ENCODE data around the gene TMPRSS2. TPM values are rescaled to one million over a fixed set of nuclear protein-coding genes. Genes with fewer than 3 reads are reported as not detected.

Gene TMPRSS2
- total RNA-seq, 3 donors from 2014 or later (not counting 1 experiment from before 2014, with no cell fraction given), result not detected

DNA sequence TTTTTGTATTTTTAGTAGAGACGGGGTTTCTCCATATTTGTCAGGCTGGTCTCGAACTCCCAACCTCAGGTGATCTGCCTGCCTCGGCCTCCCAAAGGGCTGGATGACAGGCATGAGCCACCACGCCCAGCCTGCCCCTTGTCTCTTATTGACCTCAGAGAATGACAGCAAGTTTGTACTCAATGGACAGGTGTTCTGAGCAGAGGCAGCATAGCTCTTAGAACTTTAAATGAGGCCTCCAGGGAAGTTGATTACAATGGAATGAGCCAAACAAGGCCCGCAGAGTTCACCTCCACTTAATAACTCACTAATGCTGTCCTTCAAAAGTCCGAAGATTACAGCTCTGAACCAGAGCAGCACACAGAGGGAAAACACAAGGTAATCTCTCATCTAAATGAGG lies 10.9 kb downstream of the TMPRSS2 start:
- Histone ChIP-seq H3K27me3 (ENCODE audit: control insufficient read depth, insufficient read depth, low read length) (no peaks in the 10 kb centered on the region), H3K36me3 (ENCODE audit: control insufficient read depth, insufficient read depth, low read length) (no peaks in the 10 kb centered on the region), H3K4me1 (ENCODE audit: control insufficient read depth, insufficient read depth, low read length) (no peaks in the 10 kb centered on the region), H3K9me3 (ENCODE audit: control insufficient read depth, insufficient read depth, low read length) (no peaks in the 10 kb centered on the region), H3K4me3 (ENCODE audit: low read length) (no peak overlapping the region), H3K27ac (ENCODE audit: low read length) (no peak overlapping the region)
- intact Hi-C loops (cut with micrococcal nuclease), result no loop called here
- H3K9me3 Mint-ChIP-seq, result no peaks in the 10 kb centered on the region
- H3K27me3 Mint-ChIP-seq (ENCODE audit: low read depth in 2 of 2), result peaks cover 17 to 18% of the 10 kb centered on the region in 2 donors
- H3K36me3 Mint-ChIP-seq, result no peaks in the 10 kb centered on the region
- H3K27ac Mint-ChIP-seq, result no peak overlapping the region
- DNase-seq, result no peak
- TF ChIP-seq, protein P1, sequence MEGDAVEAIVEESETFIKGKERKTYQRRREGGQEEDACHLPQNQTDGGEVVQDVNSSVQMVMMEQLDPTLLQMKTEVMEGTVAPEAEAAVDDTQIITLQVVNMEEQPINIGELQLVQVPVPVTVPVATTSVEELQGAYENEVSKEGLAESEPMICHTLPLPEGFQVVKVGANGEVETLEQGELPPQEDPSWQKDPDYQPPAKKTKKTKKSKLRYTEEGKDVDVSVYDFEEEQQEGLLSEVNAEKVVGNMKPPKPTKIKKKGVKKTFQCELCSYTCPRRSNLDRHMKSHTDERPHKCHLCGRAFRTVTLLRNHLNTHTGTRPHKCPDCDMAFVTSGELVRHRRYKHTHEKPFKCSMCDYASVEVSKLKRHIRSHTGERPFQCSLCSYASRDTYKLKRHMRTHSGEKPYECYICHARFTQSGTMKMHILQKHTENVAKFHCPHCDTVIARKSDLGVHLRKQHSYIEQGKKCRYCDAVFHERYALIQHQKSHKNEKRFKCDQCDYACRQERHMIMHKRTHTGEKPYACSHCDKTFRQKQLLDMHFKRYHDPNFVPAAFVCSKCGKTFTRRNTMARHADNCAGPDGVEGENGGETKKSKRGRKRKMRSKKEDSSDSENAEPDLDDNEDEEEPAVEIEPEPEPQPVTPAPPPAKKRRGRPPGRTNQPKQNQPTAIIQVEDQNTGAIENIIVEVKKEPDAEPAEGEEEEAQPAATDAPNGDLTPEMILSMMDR (IDR thresholded peaks at IDR 0.05), result no peak
- H3K4me1 Mint-ChIP-seq, result no peaks in the 10 kb centered on the region
- H3K4me3 Mint-ChIP-seq, result no peak overlapping the region
- WGBS (ENCODE audit: insufficient coverage), result 87% methylated on average over 6 of the region's 6 CpGs
- no peak for ATAC-seq

DNA sequence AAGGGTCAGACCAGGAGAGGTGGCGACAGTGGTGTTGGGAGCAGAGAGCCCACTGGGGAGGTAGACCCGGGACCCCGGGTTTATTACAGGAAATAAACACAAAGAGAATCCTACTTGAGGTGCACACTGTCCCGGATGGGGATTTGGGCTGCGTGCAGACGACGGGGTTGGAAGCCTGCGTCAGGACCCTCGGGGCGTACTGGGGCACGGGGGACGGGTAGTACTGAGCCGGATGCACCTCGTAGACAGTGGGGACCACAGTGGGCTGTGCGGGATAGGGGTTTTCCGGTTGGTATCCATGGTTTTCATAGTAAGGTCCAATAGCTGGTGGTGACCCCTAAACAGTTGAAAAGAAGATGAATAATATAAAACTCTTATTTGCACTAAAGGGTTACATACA lies 13.7 kb downstream of the TMPRSS2 start:
- intact Hi-C loops (cut with micrococcal nuclease), result no loop called here
- Mint-ChIP-seq H3K9me3 (no peaks in the 10 kb centered on the region), H3K36me3 (no peaks in the 10 kb centered on the region), H3K27ac (no peak overlapping the region), H3K4me3 (no peak overlapping the region), H3K27me3 (ENCODE audit: low read depth in 2 of 2) (peaks cover 6 to 12% of the 10 kb centered on the region in 2 donors), H3K4me1 (no peaks in the 10 kb centered on the region)
- Histone ChIP-seq H3K4me3 (ENCODE audit: low read length) (no peak overlapping the region), H3K4me1 (ENCODE audit: control insufficient read depth, insufficient read depth, low read length) (no peaks in the 10 kb centered on the region), H3K36me3 (ENCODE audit: control insufficient read depth, insufficient read depth, low read length) (no peaks in the 10 kb centered on the region), H3K9me3 (ENCODE audit: control insufficient read depth, insufficient read depth, low read length) (no peaks in the 10 kb centered on the region), H3K27ac (ENCODE audit: low read length) (no peak overlapping the region), H3K27me3 (ENCODE audit: control insufficient read depth, insufficient read depth, low read length) (no peaks in the 10 kb centered on the region)
- WGBS (ENCODE audit: insufficient coverage), result 92% methylated on average over 16 of the region's 16 CpGs
- TF ChIP-seq, protein P1 (IDR thresholded peaks at IDR 0.05), result no peak
- ATAC-seq (no peak), DNase-seq (no peak)

DNA sequence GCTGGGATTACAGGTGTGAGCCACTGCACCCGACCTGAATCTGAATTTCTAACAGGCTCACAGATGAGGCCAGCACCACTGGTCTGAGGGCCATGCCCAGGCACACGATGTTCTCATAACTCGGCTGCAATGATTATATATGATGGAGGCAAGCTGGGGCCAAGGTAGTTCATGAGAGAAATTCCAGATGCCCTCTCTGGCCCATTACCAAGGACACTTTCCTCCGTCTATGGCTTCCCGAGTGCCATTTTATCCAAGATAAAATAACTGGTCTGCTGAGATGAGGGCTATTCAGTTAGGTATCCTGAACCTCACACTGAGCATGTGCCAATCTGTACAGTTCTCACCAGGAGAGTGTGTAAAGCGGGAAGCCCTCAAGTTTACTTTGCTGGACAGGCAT lies 16.5 kb downstream of the TMPRSS2 start:
- Mint-ChIP-seq H3K9me3 (no peaks in the 10 kb centered on the region), H3K27me3 (ENCODE audit: low read depth in 2 of 2) (peaks cover 7 to 15% of the 10 kb centered on the region in 2 donors), H3K36me3 (no peaks in the 10 kb centered on the region), H3K4me3 (no peak overlapping the region), H3K27ac (no peak overlapping the region), H3K4me1 (no peaks in the 10 kb centered on the region)
- no peak for DNase-seq
- no peaks in the 10 kb centered on the region for H3K36me3 ChIP-seq (ENCODE audit: control insufficient read depth, insufficient read depth, low read length)
- TF ChIP-seq, protein P1 (IDR thresholded peaks at IDR 0.05), result no peak
- no peaks in the 10 kb centered on the region for H3K27me3 ChIP-seq (ENCODE audit: control insufficient read depth, insufficient read depth, low read length)
- no peak for ATAC-seq
- no peak overlapping the region for H3K4me3 ChIP-seq (ENCODE audit: low read length)
- H3K4me1 ChIP-seq (ENCODE audit: control insufficient read depth, insufficient read depth, low read length), result no peaks in the 10 kb centered on the region
- WGBS (ENCODE audit: insufficient coverage), result 88% methylated on average over 6 of the region's 6 CpGs
- intact Hi-C loops (cut with micrococcal nuclease), result no loop called here
- H3K9me3 ChIP-seq (ENCODE audit: control insufficient read depth, insufficient read depth, low read length), result no peaks in the 10 kb centered on the region
- no peak overlapping the region for H3K27ac ChIP-seq (ENCODE audit: low read length)

DNA sequence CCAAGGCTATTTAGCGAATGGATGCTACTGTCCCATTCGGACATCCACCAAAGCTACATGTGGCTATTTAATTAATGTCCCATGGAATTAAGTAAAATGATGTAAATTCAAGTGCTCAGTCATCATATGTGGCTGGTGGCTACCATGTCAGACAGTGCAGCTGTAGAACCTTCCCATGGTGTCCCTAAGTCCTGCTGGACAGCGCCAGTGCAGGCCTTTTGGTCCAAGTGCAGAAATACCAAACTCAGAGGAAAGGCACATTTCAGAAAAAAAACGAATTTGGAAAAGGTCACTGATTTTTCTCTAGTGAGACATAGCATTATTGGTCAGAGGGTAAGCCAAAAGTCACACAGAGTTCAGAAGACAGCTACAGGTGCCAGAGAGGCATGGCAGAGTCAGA lies 17.6 kb downstream of the TMPRSS2 start:
- H3K4me1 ChIP-seq (ENCODE audit: control insufficient read depth, insufficient read depth, low read length), result no peaks in the 10 kb centered on the region
- no peak for DNase-seq
- H3K4me3 Mint-ChIP-seq, result no peak overlapping the region
- H3K27me3 ChIP-seq (ENCODE audit: control insufficient read depth, insufficient read depth, low read length), result no peaks in the 10 kb centered on the region
- intact Hi-C loops (cut with micrococcal nuclease), result no loop called here
- peaks cover 7 to 16% of the 10 kb centered on the region in 2 donors for H3K27me3 Mint-ChIP-seq (ENCODE audit: low read depth in 2 of 2)
- H3K27ac ChIP-seq (ENCODE audit: low read length), result no peak overlapping the region
- no peaks in the 10 kb centered on the region for H3K36me3 ChIP-seq (ENCODE audit: control insufficient read depth, insufficient read depth, low read length)
- TF ChIP-seq, protein P1 (IDR thresholded peaks at IDR 0.05), result no peak
- no peak overlapping the region for H3K4me3 ChIP-seq (ENCODE audit: low read length)
- no peak for ATAC-seq
- H3K4me1 Mint-ChIP-seq, result no peaks in the 10 kb centered on the region
- WGBS (ENCODE audit: insufficient coverage), result 77% methylated on average over 4 of the region's 4 CpGs
- no peak overlapping the region for H3K27ac Mint-ChIP-seq
- no peaks in the 10 kb centered on the region for H3K9me3 Mint-ChIP-seq
- H3K36me3 Mint-ChIP-seq, result no peaks in the 10 kb centered on the region
- H3K9me3 ChIP-seq (ENCODE audit: control insufficient read depth, insufficient read depth, low read length), result no peaks in the 10 kb centered on the region

Measured in natural killer cell (primary cell).